SH-SY5Y (cell line): ENCODE results near the gene RAD51B.

Source experiments
- GATA2 ChIP-seq: IDR thresholded peaks from 2 replicates; pipeline ENCODE4 v1.6.1; 2011; ENCODE audit warnings: mild to moderate bottlenecking, low read depth, low read length
- GATA3 ChIP-seq: IDR thresholded peaks from 2 replicates; pipeline ENCODE4 v1.6.1; 2011; ENCODE audit warnings: low read depth, mild to moderate bottlenecking, low read length, moderate library complexity

GRCh38 chr14:68174446-68174845 lies 354.9 kb downstream of the RAD51B start:
- no peak for TF ChIP-seq GATA3
- no peak for TF ChIP-seq GATA2
